Activated CD4-positive, CD25-positive, alpha-beta regulatory T cell treated with anti-CD3 and anti-CD28 coated beads, Interleukin-2, amount 50 U/mL, for 16 hours (primary cell): ENCODE measurements around the gene EHBP1.

ENCODE experiments used
- DNase-seq: peaks from one replicate; pipeline ENCODE4 v3.0.0-alpha.2; 2020; ENCODE audit warnings: low read depth, low spot score

The EHBP1 gene

DNA sequence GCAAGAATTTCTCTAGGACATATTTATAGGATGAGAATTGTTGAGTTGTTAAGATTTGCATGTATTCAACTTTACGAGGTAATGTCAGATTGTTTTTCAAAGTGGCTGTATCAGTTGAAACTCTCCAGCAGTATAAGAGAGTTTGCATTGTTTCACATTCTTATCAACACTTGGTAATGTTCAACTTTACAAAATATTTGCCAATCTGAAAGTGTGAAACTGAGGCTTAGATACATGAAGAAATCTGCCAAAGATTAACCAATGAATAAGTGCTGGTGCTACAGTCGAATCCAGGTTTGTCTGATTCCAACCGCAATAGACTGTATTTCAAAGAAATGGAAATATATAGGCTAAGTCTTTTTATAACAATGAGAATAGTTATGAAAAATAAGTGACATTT, 117.0 kb downstream of the EHBP1 start:
- no peak for DNase-seq

GRCh38 chr2:62824388-62824787, 118.9 kb downstream of the EHBP1 start:
- no peak for DNase-seq

DNA sequence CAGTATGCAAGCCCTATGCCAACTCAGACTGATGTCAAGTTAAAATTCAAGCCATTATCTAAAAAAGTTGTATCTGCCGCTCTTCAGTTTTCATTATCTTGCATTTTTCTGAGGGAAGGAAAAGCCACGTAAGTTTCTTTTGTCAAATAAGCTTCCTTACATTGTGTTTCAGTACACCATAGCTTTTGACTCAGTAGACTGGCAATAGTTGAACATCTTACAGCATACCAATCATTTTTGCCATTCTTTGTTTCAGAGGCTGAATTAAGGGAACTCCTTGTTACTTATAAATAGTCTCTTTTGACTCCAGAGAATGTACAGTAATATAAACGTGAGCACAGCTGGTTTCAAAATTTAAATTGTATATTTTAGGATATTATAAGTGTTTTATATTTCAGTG, 120.6 kb downstream of the EHBP1 start:
- DNase-seq, result no peak

- no peak for DNase-seq
These were observed 121.6 kb downstream of the EHBP1 start for GRCh38 chr2:62826953-62827675.

GRCh38 chr2:62831729-62832128, 126.2 kb downstream of the EHBP1 start:
- DNase-seq, result no peak

- no peak for DNase-seq
These were observed 139.0 kb downstream of the EHBP1 start for GRCh38 chr2:62844311-62845090.

DNA sequence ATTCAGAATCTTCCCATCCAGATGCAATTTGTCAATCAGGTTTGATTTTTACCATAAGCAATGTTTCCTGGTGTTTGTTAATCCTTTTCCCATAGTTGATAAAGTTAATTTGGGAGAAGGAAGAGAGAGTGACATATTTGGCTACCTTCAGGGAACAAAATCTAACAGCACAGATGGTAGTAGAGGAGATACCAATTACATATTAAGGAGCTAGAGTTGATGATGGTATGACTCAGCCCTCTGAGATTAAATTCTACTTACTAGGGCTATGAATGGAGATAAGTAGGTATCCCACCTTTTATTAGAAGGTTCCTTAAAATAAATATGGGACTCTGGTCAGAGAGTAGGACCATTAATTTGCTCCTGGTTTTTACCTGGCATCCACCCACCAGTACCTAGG, 139.7 kb downstream of the EHBP1 start:
- DNase-seq, result no peak

GRCh38 chr2:62852254-62852653, 146.7 kb downstream of the EHBP1 start:
- DNase-seq, result no peak

GRCh38 chr2:62854600-62855514, 149.3 kb downstream of the EHBP1 start:
- DNase-seq, result no peak

- no peak for DNase-seq
These were observed 150.9 kb downstream of the EHBP1 start for GRCh38 chr2:62856228-62857040.

DNA sequence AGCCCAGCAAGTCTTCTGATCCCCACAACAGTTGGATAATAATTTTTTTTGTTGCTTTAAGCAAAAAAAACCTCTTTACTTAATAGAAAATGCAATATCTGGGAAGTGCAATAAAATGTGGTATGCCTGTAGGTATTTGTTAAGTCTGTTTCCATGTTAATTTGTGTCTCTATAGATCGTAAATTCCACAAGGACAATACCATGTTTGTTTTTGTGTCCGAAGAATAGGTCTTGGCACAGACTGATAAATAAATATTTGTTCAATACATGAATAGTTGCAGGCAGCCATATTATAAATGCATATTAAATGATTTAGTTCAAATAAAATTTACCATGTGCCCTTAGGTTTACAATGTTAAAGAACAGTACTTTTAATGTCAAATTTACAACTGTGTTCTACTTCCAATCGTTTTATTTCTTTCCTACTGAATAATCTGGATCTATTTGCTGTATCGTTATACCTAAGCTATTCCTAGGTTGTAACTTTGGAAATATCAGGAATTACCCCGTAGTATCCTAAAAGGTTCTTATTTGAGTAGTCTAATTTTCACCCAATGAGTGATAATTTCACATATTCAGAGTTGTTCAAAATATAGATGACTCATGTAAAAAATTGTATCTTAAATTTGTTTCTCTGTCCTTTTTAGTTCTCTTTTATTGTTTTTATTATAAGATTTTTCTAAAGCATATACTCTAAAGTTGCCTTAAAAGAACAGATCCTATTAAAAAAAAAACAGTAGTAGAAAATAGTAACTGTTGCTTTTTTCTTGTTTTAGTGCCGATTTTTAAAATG, 151.8 kb downstream of the EHBP1 start:
- DNase-seq, result no peak

- no peak for DNase-seq
These were observed 152.8 kb downstream of the EHBP1 start for GRCh38 chr2:62858231-62858832.

DNA sequence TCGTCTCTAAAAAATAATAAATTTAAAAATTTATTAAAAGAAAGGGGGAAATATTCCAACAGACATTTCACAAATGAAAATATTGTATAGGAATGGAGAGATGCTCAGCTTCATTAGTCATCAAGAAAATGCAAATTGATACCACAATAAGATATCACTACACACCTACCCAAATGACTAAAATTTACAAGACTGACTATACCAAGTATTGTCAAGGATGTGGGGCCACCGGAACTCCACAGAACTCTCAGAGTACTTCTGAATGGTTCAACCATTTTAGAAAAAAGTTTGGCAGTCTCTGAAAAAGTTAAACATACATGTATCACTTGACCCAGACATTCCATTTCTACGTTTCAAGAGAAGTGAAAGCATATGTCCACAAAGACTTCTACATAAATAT, 163.4 kb downstream of the EHBP1 start:
- no peak for DNase-seq

DNA sequence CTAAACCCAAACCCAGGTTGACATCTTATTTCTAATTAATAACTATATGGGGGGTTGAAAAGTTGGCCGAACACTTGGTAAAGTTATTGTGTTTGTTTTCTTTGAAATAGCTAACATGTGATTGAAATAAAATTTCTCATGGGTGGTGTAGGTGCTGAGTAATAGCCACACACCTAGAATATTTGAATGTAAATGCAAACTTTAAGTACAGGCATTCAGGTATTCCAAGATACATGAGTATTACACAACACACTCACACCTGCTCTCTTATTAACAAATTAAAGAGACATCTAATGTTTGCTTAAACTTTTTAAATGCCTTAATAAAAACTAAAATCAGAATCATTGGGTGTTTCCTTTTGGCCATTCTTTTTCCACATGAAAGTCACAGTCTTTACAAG, 165.5 kb downstream of the EHBP1 start:
- no peak for DNase-seq

GRCh38 chr2:62871506-62871905, 166.0 kb downstream of the EHBP1 start:
- DNase-seq, result no peak

GRCh38 chr2:62873603-62874002, 168.1 kb downstream of the EHBP1 start:
- no peak for DNase-seq

DNA sequence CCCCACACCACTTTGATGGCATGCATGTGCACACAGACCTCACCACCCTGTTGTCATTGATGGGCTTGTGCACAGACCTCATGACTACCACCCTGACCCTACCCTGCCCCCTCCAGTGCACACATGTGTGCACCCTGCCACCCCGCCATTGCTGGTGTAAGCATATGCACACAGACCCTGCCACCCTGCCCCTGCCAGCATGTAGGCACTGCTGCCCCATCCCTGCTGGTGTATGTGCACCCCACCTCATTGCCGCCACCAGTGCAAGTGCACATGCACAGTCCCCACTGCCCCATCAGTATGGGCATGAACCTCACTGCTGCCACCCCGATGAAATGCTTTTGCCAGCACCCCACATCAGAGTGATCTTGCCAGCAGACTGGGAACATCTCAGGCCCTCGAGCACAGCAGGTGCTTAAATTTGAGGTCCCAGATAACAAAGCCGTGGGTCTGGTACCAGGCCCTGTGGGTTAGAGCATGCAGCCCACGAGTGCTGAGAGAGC, 169.4 kb downstream of the EHBP1 start:
- DNase-seq, result no peak

GRCh38 chr2:62881162-62881795, 175.8 kb downstream of the EHBP1 start:
- no peak for DNase-seq

GRCh38 chr2:62883629-62884028, 178.1 kb downstream of the EHBP1 start:
- DNase-seq, result no peak
